Measurements from ENCODE around the gene PAX6.

The PAX6 gene

DNA sequence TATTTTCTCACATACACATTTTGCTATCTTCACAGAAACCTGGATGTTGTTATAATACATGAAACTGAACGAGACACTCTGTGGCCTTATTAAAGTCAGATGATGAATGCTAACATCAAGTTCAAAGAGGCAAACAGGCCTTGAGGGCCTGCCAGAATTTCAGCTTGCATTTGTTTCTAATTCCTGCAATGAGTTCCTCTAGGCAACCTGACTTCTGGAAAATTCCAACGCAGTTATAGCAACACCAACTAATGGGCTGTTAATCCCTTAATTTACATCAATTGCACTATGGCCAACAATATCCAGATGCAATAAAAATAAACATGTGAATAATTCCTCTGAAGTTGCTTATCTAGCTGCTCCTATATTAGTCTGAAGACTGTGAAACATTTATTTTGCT is 19.1 kb downstream of the PAX6 start (continued):
- TF ChIP-seq OSR1 (CRISPR knock-in tag; IDR thresholded peaks at IDR 0.05): no peak

DNA sequence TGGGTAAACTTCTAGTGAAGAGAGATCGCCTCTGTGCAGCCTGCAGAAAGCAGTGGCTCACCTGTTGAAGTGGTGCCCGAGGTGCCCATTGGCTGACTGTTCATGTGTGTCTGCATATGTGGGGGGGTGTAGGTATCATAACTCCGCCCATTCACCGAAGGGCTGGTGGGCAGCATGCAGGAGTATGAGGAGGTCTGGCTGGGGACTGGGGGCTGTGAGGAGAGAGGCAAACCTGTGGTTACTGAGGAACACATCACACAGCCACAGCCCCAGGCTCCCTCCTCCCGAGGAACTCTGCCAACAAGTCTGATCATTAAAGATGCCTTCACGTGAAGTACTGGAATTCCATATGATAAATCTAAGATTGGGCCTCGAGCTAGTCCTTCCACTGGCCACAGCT is 20.5 kb downstream of the PAX6 start:
- TF ChIP-seq ESRRG (CRISPR knock-in tag; IDR thresholded peaks at IDR 0.05): no peak
- no peak for TF ChIP-seq ZNF565 (CRISPR knock-in tag; conservative IDR thresholded peaks at IDR 0.05; ENCODE audit: low read depth)
- ATAC-seq: no peak

DNA sequence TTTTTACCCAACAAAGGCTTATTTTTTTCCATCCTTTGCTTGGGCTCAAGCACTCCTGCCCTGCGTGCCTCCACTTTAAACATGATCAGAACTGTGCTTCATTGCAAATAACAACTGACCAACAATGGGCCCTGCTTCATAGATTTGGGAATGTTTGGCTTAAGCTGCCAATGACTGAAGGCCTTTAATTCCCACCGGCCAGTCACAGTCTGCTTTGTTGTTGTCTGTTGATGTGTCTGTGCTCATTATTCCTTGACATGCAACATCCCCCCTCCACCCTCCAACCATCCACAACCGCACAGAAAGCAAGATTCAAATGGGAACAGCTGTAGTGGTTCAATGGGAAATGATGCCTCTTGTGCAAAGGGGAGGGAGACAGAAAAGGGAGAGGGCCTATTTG is 23.0 kb downstream of the PAX6 start:
- TF ChIP-seq ZNF565 (CRISPR knock-in tag; conservative IDR thresholded peaks at IDR 0.05; ENCODE audit: low read depth) (no peak), RARB (CRISPR knock-in tag; IDR thresholded peaks at IDR 0.05) (no peak), ZFP30 (CRISPR knock-in tag; IDR thresholded peaks at IDR 0.05) (no peak), TCF4 (CRISPR knock-in tag; IDR thresholded peaks at IDR 0.05; ENCODE audit: borderline replicate concordance) (no peak), OSR1 (CRISPR knock-in tag; IDR thresholded peaks at IDR 0.05) (no peak), ESRRG (CRISPR knock-in tag; IDR thresholded peaks at IDR 0.05) (no peak), ZNF70 (CRISPR knock-in tag; IDR thresholded peaks at IDR 0.05) (no peak), PPARA (CRISPR knock-in tag; IDR thresholded peaks at IDR 0.05; ENCODE audit: borderline replicate concordance) (no peak), ZFP3 (CRISPR knock-in tag; IDR thresholded peaks at IDR 0.05) (no peak), ARNTL (CRISPR knock-in tag; IDR thresholded peaks at IDR 0.05; ENCODE audit: borderline replicate concordance, low read depth) (no peak), ZC3H10 (CRISPR knock-in tag; IDR thresholded peaks at IDR 0.05) (no peak), ISL1 (CRISPR knock-in tag; IDR thresholded peaks at IDR 0.05) (no peak), SNAI2 (CRISPR knock-in tag; IDR thresholded peaks at IDR 0.05) (no peak), CSDC2 (CRISPR knock-in tag; IDR thresholded peaks at IDR 0.05) (no peak), GLIS3 (CRISPR knock-in tag; IDR thresholded peaks at IDR 0.05) (no peak), BACH2 (CRISPR knock-in tag; IDR thresholded peaks at IDR 0.05; ENCODE audit: borderline replicate concordance) (no peak)
- TF ChIP-seq, protein P1, sequence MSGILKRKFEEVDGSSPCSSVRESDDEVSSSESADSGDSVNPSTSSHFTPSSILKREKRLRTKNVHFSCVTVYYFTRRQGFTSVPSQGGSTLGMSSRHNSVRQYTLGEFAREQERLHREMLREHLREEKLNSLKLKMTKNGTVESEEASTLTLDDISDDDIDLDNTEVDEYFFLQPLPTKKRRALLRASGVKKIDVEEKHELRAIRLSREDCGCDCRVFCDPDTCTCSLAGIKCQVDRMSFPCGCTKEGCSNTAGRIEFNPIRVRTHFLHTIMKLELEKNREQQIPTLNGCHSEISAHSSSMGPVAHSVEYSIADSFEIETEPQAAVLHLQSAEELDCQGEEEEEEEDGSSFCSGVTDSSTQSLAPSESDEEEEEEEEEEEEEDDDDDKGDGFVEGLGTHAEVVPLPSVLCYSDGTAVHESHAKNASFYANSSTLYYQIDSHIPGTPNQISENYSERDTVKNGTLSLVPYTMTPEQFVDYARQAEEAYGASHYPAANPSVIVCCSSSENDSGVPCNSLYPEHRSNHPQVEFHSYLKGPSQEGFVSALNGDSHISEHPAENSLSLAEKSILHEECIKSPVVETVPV (CRISPR knock-in tag; IDR thresholded peaks at IDR 0.05): no peak
- TF ChIP-seq, protein P2, sequence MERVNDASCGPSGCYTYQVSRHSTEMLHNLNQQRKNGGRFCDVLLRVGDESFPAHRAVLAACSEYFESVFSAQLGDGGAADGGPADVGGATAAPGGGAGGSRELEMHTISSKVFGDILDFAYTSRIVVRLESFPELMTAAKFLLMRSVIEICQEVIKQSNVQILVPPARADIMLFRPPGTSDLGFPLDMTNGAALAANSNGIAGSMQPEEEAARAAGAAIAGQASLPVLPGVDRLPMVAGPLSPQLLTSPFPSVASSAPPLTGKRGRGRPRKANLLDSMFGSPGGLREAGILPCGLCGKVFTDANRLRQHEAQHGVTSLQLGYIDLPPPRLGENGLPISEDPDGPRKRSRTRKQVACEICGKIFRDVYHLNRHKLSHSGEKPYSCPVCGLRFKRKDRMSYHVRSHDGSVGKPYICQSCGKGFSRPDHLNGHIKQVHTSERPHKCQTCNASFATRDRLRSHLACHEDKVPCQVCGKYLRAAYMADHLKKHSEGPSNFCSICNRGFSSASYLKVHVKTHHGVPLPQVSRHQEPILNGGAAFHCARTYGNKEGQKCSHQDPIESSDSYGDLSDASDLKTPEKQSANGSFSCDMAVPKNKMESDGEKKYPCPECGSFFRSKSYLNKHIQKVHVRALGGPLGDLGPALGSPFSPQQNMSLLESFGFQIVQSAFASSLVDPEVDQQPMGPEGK (CRISPR knock-in tag; IDR thresholded peaks at IDR 0.05; ENCODE audit: borderline replicate concordance): no peak
- TF ChIP-seq, protein P3, sequence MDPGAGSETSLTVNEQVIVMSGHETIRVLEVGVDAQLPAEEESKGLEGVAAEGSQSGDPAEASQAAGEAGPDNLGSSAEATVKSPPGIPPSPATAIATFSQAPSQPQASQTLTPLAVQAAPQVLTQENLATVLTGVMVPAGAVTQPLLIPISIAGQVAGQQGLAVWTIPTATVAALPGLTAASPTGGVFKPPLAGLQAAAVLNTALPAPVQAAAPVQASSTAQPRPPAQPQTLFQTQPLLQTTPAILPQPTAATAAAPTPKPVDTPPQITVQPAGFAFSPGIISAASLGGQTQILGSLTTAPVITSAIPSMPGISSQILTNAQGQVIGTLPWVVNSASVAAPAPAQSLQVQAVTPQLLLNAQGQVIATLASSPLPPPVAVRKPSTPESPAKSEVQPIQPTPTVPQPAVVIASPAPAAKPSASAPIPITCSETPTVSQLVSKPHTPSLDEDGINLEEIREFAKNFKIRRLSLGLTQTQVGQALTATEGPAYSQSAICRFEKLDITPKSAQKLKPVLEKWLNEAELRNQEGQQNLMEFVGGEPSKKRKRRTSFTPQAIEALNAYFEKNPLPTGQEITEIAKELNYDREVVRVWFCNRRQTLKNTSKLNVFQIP (CRISPR knock-in tag; IDR thresholded peaks at IDR 0.05; ENCODE audit: borderline replicate concordance, low read depth): no peak
- TF ChIP-seq, protein P4, sequence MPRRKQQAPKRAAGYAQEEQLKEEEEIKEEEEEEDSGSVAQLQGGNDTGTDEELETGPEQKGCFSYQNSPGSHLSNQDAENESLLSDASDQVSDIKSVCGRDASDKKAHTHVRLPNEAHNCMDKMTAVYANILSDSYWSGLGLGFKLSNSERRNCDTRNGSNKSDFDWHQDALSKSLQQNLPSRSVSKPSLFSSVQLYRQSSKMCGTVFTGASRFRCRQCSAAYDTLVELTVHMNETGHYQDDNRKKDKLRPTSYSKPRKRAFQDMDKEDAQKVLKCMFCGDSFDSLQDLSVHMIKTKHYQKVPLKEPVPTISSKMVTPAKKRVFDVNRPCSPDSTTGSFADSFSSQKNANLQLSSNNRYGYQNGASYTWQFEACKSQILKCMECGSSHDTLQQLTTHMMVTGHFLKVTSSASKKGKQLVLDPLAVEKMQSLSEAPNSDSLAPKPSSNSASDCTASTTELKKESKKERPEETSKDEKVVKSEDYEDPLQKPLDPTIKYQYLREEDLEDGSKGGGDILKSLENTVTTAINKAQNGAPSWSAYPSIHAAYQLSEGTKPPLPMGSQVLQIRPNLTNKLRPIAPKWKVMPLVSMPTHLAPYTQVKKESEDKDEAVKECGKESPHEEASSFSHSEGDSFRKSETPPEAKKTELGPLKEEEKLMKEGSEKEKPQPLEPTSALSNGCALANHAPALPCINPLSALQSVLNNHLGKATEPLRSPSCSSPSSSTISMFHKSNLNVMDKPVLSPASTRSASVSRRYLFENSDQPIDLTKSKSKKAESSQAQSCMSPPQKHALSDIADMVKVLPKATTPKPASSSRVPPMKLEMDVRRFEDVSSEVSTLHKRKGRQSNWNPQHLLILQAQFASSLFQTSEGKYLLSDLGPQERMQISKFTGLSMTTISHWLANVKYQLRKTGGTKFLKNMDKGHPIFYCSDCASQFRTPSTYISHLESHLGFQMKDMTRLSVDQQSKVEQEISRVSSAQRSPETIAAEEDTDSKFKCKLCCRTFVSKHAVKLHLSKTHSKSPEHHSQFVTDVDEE (CRISPR knock-in tag; IDR thresholded peaks at IDR 0.05): no peak
- ATAC-seq: no peak

DNA sequence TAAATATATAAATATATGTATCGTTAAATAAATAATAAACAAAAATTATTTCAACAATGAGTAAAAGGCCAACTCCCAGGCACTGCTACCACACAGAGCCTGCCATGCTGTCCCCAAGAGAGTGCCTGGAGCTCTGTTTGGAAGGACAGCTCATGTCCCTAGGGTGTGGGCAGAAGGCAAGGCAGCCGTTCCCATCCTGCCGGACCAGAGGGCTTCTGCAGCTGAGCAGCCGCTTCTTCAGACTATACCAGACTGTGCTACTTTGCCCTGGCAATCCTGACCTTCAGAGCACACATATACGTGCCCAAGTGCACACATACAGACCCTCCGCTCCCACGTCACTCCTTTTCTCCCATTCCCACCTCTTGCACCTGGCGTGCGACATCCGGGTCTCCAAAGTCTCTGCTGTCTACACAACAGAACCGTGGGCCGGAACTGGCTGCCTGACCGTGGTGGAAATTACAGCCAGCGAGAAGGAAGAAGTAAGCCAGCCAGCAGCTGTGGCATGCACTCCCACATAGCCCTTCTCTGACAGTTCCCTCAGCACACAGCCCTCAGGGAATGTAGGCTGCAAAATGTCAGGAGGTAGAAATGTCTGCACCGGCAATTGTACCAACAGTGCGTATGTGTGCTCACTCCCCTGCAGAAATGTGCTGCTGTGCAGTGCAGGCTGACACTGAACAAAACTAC is 24.0 kb downstream of the PAX6 start:
- ATAC-seq: no peak
- TF ChIP-seq, protein P2 (CRISPR knock-in tag; IDR thresholded peaks at IDR 0.05; ENCODE audit: borderline replicate concordance): no peak
- TF ChIP-seq CSDC2 (CRISPR knock-in tag; IDR thresholded peaks at IDR 0.05) (no peak), BACH2 (CRISPR knock-in tag; IDR thresholded peaks at IDR 0.05; ENCODE audit: borderline replicate concordance) (no peak), ZFP30 (CRISPR knock-in tag; IDR thresholded peaks at IDR 0.05) (no peak), ESRRG (CRISPR knock-in tag; IDR thresholded peaks at IDR 0.05) (no peak), ZNF565 (CRISPR knock-in tag; conservative IDR thresholded peaks at IDR 0.05; ENCODE audit: low read depth) (no peak), OSR1 (CRISPR knock-in tag; IDR thresholded peaks at IDR 0.05) (no peak)
- TF ChIP-seq, protein P3 (CRISPR knock-in tag; IDR thresholded peaks at IDR 0.05; ENCODE audit: borderline replicate concordance, low read depth): no peak
- TF ChIP-seq, protein P5, sequence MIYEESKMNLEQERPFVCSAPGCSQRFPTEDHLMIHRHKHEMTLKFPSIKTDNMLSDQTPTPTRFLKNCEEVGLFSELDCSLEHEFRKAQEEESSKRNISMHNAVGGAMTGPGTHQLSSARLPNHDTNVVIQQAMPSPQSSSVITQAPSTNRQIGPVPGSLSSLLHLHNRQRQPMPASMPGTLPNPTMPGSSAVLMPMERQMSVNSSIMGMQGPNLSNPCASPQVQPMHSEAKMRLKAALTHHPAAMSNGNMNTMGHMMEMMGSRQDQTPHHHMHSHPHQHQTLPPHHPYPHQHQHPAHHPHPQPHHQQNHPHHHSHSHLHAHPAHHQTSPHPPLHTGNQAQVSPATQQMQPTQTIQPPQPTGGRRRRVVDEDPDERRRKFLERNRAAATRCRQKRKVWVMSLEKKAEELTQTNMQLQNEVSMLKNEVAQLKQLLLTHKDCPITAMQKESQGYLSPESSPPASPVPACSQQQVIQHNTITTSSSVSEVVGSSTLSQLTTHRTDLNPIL (CRISPR knock-in tag; IDR thresholded peaks at IDR 0.05; ENCODE audit: low read depth): no peak
